ENCODE data around the gene SIRT4. TPM values are rescaled to one million over a fixed set of nuclear protein-coding genes. Genes with fewer than 3 reads are reported as not detected.

SIRT4 gene
- total RNA-seq, 1 experiment from 2014 or later = 2.8 TPM

GRCh38 chr12:120359128-120359527, 57.0 kb downstream of the SIRT4 start:
- H3K4me3 Mint-ChIP-seq = no peak overlapping the region
- no peak for DNase-seq (ENCODE audit: low spot score)
- H3K36me3 Mint-ChIP-seq = peaks cover 34% of the 10 kb centered on the region
- peaks cover 48% of the 10 kb centered on the region for H3K4me1 Mint-ChIP-seq
- POLR2A ChIA-PET = interaction anchor here (0.8 to 1.3 kb wide), 4 partner anchors 8 to 84 kb away, joined by 4 to 6 read pairs (median 4); no protein-coding TSS in a partner anchor
- TF ChIP-seq CREB1 (CRISPR knock-in tag; IDR thresholded peaks at IDR 0.05) (no peak), FOXP1 (CRISPR knock-in tag; IDR thresholded peaks at IDR 0.05; ENCODE audit: borderline replicate concordance) (no peak), MLX (CRISPR knock-in tag; IDR thresholded peaks at IDR 0.05) (no peak), MAX (CRISPR knock-in tag; IDR thresholded peaks at IDR 0.05) (no peak), SMAD4 (CRISPR knock-in tag; IDR thresholded peaks at IDR 0.05) (no peak), ATF3 (CRISPR knock-in tag; conservative IDR thresholded peaks at IDR 0.05) (no peak), KAT7 (CRISPR knock-in tag; IDR thresholded peaks at IDR 0.05; ENCODE audit: borderline replicate concordance) (no peak), ETV6 (CRISPR knock-in tag; IDR thresholded peaks at IDR 0.05) (no peak), MYBL2 (CRISPR knock-in tag; IDR thresholded peaks at IDR 0.05) (no peak), NR3C1 (CRISPR knock-in tag; conservative IDR thresholded peaks at IDR 0.05; ENCODE audit: low read depth) (no peak), ZNF138 (CRISPR knock-in tag; conservative IDR thresholded peaks at IDR 0.05) (no peak), NR2C2 (CRISPR knock-in tag; IDR thresholded peaks at IDR 0.05) (no peak), AR (CRISPR knock-in tag; IDR thresholded peaks at IDR 0.05) (no peak), HMGA2 (CRISPR knock-in tag; IDR thresholded peaks at IDR 0.05) (no peak), PREB (CRISPR knock-in tag; IDR thresholded peaks at IDR 0.05; ENCODE audit: borderline replicate concordance) (no peak), ERG (CRISPR knock-in tag; IDR thresholded peaks at IDR 0.05) (no peak)
- no peaks in the 10 kb centered on the region for H3K27me3 Mint-ChIP-seq (ENCODE audit: low read depth)
- peak overlapping the region; percentile 19 for H3K27ac Mint-ChIP-seq
- no peak for ATAC-seq
- CTCF ChIA-PET = interaction anchor here (0.7 to 3.7 kb wide), 12 partner anchors 8 to 130 kb away, joined by 3 to 89 read pairs (median 4); partner anchors contain the start of gene COX6A1
- H3K9me3 Mint-ChIP-seq = no peaks in the 10 kb centered on the region

GRCh38 chr12:120361506-120362208, 59.5 kb downstream of the SIRT4 start:
- ChIA-PET CTCF (interaction anchor here (0.5 to 2.9 kb wide), 17 partner anchors 8 to 712 kb away, joined by 3 to 28 read pairs (median 4); partner anchors contain the start of genes COX6A1, PLA2G1B and SIRT4), POLR2A (interaction anchor here (0.5 to 1.5 kb wide), 7 partner anchors 9 to 76 kb away, joined by 3 to 8 read pairs (median 4); partner anchors contain the start of gene COX6A1)
- ATAC-seq (peak; percentile 80), DNase-seq (ENCODE audit: low spot score) (peak; percentile 93)
- Mint-ChIP-seq H3K4me3 (peak overlapping the region; percentile 71), H3K9me3 (no peaks in the 10 kb centered on the region), H3K36me3 (peaks cover 31% of the 10 kb centered on the region), H3K27me3 (ENCODE audit: low read depth) (no peaks in the 10 kb centered on the region), H3K27ac (peak overlapping the region; percentile 82), H3K4me1 (peaks cover 62% of the 10 kb centered on the region)
- TF ChIP-seq MLX (CRISPR knock-in tag; IDR thresholded peaks at IDR 0.05) (no peak), NR3C1 (CRISPR knock-in tag; conservative IDR thresholded peaks at IDR 0.05; ENCODE audit: low read depth) (no peak), STAT6 (CRISPR knock-in tag; conservative IDR thresholded peaks at IDR 0.05; ENCODE audit: low read depth) (no peak), FOXJ3 (CRISPR knock-in tag; IDR thresholded peaks at IDR 0.05; ENCODE audit: borderline replicate concordance) (no peak), TEAD4 (CRISPR knock-in tag; IDR thresholded peaks at IDR 0.05) (no peak), NR2C2 (CRISPR knock-in tag; IDR thresholded peaks at IDR 0.05) (no peak), SP1 (CRISPR knock-in tag; conservative IDR thresholded peaks at IDR 0.05) (peak; percentile 44; the same call in 1 of the 2 replicates), HMGXB4 (CRISPR knock-in tag; IDR thresholded peaks at IDR 0.05) (no peak)
